ENCODE measurements around the gene RNF8.
"Not testable (repeated sequence)": the region's sequence is repeated elsewhere in the genome, so short reads cannot be mapped to it uniquely, and the experiment has no call there.

Gene RNF8

DNA sequence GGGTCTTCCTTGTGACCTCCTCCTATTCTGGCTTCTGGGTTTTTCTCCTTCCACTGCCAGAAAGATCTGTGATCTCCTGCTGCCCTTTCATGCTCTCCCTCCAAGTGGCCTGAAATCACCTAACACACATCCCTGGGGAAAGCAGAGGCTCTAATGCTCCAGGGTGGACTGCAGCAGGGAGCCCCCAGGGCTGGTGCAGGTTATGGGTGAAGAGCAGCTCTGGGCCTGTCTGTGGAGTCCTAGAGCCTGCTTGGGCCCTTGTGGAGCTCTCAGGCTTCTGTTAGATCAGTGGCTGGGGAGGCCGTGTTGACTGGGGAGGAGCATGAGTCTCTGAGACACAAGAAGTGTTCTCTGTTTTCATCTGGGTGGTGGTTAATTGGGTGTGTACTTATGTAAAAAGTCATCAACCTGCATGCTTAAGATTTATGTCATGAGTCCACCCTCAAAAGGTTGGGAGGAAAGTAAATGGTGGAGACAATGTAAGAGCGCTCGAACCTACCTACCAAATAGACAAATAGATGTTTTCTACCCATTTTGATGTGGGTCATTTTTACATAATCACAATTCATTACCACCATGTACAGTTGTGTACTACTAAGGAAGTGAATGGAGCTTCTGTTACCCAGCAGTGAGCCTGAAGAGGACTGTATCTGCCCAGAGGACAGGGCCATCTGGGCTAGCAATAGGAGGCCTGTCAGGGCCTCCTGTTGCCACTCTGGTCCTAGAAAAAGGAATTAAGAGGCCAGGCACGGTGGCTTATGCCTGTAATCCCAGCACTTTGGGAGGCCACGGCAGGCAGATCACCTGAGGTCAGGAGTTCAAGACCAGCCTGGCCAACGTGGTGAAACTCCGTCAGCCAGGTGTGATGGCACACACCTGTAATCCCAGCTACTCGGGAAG is 32.0 kb upstream of the RNF8 start:
- DNase-seq, result peak; percentile 62

- DNase-seq, result peak; percentile 99
Measured at GRCh38 chr6:37323580-37323979, 30.2 kb upstream of the RNF8 start.

DNA sequence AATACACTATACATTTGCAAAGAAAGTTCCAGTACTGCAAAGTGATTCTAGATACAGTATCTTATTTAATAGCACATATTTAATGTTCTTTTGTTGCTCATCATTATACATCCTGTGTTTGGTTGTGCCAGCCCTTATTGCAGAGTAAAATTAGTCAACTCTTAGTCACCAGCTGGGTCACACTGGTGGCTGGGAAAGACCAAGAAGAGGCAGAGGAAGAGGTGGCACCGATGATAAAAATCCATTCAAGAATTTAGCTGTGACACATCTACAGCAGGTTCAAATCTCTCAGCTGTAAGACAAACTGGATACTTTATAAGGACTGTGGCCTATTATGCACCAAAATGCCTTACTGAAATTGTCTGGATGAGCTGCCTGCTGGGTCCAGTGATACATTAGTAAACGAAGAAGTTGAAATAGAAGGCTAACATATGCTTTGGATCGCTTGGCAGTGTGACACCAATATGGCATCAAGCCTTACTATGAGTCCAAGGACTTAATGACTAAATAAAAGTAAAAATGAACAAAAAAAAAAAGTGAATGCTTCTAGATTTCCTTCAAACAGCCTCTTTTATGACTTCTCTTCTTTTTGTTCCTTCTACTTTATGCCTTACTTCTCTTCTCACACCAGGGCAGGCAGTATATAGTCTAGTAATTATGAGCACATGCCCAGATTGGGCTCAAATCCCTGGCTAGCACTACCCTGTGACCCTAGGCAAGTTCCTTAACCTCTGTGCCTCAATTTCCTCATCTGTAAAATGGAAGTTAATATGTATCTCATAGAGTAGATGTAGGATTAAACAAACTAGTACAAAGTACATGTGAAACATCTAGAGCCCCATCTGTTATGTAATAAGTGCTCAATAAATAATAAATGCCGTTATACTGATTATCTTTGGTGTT is 29.4 kb upstream of the RNF8 start:
- DNase-seq, result peak; percentile 41

GRCh38 chr6:37330345-37330744 is 23.4 kb upstream of the RNF8 start:
- DNase-seq, result not testable (repeated sequence)

DNA sequence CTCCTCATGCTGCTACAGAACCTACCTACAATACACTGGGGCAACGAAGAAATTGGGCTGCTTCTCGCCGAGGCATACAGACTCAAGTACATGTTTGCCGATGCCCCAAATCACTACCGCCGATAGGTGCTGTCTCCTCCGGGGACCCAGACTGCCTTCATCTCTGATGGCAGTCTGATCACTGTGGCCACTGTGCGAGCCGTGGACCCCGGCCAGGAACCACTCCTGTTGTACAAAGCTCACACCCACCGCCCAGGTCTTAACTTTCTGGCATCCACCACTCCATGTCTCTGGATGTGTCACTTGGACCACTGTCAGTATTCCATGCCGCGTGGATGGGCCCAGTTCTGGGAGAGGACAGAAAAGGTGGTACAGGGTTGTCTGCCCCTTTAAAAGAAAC is 22.7 kb upstream of the RNF8 start:
- DNase-seq, result no peak

- no peak for DNase-seq
Measured at GRCh38 chr6:37332894-37333293, 20.9 kb upstream of the RNF8 start.

- no peak for DNase-seq
Measured at GRCh38 chr6:37334047-37334446, 19.7 kb upstream of the RNF8 start.

DNA sequence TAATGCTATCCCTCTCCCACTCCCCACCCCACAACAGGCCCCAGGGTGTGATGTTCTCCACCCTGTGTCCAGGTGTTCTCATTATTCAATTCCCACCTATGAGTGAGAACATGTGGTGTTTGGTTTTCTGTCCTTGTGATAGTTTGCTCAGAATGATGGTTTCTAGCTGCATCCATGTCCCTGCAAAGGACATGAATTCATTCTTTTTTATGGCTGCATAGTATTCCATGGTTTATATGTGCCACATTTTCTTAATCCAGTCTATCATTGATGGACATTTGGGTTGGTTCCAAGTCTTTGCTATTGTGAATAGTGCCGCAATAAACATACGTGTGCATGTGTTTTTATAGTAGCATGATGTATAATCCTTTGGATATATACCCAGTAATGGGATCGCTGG is 15.5 kb upstream of the RNF8 start:
- DNase-seq, result not testable (repeated sequence)

- DNase-seq, result no peak
Measured at GRCh38 chr6:37338745-37339255, 15.0 kb upstream of the RNF8 start.

DNA sequence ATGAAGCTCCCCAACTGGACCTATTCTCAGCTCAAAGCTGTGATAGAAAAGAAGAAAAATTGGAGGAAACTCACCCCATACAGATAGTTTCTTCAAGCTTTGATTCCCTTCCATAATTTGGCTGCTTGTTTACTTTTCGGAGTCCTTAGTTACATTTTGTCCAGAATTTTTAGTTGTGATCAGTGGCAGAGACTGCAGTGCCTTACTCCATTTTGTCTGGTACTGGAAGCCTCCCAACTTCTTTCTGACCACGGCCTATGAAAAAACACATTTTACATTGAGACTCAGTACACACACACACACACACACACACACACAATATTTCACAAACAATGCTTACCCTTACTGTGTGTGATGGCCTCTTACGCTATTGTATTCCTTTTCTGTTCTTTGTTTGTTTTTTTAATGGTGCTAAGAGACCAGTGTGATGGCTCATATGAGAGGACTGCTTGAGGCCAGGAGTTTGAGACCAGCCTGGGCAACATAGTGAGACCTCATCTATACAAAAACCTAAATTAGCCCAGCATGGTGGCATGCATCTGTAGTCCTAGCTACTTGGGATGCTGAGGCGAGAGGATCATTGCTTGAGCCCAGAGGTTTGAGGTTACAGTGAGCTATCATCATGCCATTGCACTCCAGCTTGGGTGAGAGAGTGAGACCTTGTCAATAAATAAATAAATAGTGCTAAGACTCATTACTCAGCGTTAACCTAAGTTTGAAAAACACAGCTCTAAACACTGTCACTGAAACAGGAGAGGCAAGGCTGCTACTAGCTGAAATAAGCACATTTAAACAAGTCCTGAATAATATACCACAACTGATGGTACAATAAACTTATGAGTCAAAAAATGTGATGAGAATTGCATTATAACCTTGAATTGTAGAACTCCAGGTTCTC is 13.8 kb upstream of the RNF8 start:
- DNase-seq, result no peak

DNA sequence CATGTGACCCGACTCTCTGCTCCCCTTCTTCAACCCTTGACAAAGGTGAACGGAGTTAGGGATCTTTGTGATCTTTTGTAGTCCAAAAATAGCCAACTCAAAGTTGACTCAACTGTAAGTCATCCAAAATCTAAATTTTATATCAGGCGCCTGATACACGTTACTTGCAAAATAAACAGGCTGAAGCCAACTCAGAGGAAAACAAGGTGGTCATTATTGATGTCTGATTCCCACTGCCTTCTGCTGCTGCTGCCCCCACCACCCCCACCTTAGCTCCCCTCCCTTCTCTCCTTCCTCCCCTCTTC is 13.2 kb upstream of the RNF8 start:
- no peak for DNase-seq

DNA sequence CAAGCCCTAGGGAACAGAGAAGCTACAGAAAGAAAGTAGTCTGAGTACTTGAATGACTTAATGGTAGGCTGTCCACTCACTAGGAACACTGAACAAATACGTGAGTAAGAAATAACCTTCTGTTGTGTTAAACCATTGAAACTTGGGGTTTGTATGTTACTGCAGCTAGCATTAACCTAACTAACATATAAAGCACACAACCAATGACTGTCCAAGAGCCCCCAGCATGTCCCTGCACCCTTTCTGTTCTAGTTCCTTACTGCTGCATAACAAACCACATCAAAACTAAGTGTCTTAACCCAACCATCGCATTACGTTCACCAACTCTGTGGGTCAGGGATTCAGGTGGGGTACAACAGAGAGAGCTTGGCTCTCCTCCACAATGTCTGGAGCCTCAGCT is 10.5 kb upstream of the RNF8 start:
- DNase-seq, result no peak

- no peak for DNase-seq
Measured at GRCh38 chr6:37344308-37344707, 9.5 kb upstream of the RNF8 start.

DNA sequence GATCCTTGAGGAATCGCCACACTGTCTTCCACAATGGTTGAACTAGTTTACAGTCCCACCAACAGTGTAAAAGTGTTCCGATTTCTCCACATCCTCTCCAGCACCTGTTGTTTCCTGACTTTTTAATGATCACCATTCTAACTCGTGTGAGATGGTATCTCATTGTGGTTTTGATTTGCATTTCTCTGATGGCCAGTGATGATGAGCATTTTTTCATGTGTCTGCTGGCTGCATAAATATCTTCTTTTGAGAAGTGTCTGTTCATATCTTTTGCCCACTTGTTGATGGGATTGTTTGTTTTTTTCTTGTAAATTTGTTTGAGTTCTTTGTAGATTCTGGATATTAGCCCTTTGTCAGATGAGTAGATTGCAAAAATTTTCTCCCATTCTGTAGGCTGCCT is 8.0 kb upstream of the RNF8 start:
- not testable (repeated sequence) for DNase-seq

DNA sequence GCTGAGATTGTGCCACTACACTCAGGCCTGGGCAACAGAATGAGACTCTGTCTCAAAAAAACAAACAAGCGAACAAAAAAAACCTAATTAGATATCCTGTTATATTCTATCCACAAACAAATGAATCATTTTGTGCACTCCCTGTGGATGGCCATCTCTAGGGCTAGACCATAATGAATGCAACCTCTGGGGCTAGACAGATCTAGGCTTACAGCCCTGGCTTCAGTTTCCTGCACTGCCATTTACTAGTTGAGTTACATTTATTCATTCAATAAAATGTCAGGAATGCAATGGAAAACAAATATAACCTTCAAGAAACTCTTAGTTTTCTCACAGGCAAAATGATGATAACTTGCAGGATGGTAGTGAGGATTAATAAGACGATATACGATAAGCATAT is 6.6 kb upstream of the RNF8 start:
- DNase-seq, result no peak

DNA sequence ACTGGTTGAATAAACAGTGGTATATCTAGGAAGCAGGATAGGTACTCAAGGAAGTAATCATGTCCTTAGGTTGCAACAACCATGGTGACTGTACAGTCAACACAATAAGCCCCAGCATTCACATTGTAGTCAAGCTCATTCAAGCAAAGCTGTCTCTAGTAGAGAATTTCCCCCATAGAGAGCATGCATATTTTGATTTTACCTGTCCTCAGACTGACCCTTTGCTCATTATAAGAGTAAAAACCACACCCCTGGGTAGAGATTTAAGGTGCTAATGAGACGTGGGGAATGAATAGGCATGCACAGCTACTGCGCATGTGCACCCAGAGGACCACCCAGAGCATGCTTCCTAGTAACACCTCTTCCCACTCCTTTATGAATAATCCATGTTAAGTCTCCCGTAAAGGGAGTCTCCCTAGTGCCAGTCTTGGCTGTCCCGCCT is 6.1 kb upstream of the RNF8 start:
- DNase-seq, result no peak

DNA sequence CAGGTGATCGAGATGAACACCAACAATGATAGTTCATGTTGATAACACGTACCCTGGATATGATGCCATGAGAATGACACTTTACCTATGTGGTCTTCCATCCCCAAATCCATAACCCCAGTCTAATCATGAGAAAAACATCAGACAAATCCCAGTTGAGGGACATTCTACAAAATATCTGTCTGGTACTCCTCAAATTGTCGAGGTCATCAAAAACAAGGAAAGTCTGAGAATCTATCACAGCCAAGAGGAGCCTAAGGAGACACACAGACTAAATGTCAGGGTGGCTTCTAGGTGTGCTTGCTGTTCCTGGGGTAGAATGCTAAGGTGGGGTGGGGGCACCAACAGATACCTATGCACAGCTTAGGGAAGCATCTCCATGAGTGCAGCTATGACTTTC is 2.8 kb upstream of the RNF8 start:
- DNase-seq, result no peak

DNA sequence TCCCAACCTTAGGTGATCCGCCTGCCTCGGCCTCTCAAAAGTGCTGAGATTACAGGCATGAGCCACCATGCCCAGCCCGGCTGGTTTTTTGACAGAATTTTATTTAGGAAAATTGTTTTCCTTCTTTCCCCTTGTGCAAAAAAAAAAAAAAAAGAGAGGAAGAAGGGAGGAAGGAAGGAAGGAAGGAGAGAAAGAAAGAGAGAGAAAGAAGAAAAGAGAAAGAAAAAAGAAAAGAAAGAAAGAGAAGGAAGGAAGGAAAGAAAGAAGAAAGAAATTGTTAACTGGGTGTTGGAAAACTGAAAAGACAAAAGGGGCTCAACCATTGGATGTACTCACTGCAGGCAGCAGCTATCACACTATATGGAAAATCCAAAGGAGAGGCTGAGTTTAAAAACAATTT is 1.4 kb upstream of the RNF8 start:
- no peak for DNase-seq

DNA sequence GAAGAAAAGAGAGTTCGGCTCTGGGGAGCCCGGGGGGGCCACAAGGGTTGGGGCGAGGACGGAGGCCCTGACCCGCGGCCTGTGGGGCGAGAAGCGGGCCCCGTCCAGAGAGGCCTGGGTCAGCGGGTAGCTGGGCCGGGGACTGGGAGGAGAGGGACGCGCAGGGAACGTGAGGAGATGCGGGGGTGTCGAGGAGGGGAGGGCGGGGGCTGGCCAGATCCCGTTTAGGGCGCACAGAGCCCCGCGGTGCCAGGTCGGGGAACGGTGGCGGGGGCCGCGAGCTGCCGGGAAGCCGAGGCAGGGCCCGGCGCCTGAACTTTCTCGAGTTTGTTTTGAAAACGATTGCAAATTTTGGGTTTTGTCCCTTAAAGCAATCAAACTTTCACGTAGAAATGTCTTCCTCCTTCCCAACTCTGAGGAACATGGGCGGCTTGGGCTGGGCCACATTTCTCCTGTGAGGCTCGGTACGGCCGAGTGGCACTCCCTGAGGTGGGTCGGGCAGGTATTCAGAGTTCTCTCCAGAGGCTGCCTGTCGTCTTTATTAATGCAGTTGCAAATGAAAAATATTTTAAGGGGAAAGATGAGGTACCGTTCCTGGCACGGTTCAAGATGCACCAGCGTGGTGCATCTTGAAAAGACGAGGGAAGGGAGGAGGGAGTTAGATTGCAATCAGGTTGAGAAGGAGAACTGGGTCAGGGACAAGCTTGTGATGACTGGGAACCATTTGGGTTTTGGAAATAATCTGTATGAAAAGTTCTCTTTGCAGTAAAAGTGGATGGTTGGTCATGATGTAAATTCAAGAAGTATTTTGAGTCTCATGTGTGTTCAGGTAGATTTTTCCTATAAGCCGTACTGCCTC is 972 bp downstream of the RNF8 start:
- DNase-seq, result peak; percentile 60

- no peak for DNase-seq
Measured at GRCh38 chr6:37357288-37357687, 3.5 kb downstream of the RNF8 start.

DNA sequence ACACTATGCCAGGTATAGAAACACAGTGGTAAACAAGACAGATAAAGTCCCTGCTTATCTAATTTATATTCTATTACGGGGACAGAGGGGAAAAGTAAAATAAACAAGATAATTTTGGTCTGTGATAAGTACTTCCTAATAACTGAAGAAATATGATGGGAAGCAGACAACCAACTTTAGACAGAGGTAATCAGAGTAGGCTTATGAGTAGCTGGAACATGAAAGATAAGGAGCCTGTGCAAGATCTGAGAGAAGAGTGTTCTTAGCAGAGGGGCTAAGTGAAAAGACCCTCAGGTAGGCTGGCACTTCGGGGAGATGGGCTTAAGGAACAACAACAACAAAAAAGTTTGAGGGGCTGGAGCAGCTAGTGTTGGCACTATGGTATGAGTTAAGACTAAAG is 4.1 kb downstream of the RNF8 start:
- DNase-seq, result no peak

GRCh38 chr6:37359039-37359438 is 5.3 kb downstream of the RNF8 start:
- no peak for DNase-seq
